Activated CD4-positive, CD25-positive, alpha-beta regulatory T cell (primary cell): ENCODE data around the gene PIGZ.
A peak's percentile ranks its signal among the peaks of the same experiment; 100 is the strongest.
"Not testable (repeated sequence)": the region's sequence is repeated elsewhere in the genome, so short reads cannot be mapped to it uniquely, and the experiment has no call there.

Source experiments
- DNase-seq, 4 experiments: peaks; one replicate each; lab custom pipeline; 2025; lab: John Stamatoyannopoulos, UW

The PIGZ gene

DNA sequence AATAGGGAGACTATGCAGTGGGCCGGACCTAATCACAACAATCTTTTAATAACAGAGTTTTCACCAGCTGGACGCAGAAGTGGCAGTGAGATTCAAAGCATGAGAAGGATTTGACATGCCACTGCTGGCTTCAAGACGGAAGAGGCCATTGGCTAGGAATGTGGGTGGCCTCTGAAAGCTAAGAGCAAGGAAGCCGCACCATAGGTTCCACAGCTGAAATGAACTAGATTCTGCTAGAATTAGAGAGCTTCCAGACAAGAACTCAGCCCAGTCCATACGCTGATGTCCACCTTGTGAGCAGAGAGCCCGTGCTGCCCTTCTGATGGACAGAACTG lies 19.4 kb downstream of the PIGZ start:
- no peak for DNase-seq

DNA sequence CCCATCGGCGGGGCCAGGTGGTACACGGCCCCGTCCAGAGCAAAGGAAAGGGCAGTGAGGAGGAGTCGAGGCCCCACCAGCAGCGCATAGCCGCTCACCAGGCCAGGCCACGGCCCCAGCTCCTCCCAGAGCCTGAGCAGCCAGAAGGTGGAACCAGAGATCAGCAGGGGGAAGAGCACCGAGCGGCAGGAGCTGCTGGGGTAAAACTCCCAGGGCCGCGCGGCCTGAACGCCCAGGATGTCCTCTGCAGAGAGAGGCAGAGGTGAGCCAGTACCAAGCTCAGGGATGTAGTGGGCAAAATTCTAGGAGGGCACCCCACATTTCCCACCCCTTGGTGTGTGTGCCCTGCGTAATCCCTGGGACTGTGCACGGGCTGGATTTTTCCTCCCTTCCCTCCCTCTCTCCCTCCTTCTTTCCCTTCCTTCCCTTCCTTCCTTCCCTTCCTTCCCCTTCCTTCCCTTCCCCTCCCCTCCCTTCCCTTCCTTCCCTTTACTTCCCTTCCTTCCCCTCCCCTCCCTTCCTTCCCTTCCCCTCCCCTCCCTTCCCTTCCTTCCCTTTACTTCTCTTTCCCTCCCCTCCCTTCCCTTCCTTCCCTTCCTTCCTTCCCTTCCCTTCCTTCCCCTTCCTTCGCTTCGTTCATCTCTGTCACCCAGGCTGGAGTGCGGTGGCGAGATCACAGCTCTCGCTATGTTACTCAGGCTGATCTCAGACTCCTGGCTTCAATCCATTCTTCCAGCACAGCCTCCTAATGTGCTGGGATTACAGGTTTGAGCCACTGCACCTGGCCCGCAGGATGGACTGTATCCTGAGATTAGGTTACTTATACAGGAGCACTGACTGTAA lies 20.0 kb downstream of the PIGZ start:
- DNase-seq, result no peak

DNA sequence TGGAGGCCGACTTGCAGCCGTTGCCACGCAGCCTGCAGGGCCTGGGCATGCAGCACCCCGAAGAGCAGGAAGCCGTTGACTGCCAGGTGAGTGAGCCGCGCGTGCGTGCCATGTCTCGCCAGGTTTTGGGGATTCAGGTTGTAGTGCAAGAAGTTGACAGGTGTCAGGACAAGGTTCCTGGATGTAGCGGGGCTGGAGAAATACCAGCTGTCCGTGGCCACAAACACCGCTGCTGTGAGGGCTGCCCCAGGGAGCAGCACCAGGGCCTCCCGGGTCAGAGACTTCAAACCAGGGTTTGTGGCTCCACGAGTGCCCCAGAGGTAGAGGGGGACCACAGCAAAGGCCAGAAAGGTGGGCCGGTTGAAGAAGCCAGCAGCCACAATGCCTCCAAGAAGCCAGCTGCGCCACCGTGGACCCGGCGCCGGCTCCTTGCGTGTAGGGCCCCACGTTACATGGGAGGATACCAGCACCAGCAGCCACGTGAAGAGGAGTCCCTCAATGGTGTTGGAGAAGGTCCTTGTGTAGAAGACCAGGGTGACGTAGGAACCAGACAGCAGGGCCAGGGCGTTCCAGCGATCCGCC lies 20.7 kb downstream of the PIGZ start:
- DNase-seq, result no peak

DNA sequence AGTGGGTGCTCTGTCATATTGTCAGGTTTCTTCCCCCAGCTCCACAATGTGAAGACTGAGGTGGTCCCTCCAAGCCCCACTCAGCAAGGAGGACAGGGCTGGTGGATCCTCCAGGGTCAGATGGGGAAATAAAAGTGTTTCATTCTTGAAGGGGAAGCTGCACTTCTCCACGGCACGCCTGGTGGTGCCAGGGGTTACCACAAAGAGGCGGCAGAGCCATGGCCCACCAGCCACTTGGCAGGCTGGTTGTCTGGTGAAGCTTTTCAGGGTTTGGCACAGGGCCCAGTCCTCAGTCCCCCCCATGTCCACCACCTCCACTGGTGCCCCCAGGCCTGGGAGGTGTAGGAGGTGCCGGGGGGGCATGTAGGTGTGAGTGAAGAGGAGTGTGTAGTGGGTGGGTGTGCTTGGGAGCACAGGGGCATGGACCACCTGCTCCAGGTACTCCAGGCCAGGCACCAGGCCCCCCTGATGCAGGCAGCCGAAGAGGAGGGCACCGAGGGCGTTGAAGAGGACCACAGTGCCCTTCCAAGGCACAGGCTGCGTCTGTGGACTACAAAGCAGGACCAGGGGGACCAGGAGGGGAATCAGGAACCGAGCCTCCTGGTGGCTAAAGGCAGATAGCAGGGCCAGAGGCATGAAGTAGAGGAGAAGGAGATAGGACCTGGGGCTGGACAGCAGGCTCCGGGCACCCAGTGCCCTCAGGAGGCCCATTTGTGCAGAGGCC lies 21.3 kb downstream of the PIGZ start:
- DNase-seq, result no peak

DNA sequence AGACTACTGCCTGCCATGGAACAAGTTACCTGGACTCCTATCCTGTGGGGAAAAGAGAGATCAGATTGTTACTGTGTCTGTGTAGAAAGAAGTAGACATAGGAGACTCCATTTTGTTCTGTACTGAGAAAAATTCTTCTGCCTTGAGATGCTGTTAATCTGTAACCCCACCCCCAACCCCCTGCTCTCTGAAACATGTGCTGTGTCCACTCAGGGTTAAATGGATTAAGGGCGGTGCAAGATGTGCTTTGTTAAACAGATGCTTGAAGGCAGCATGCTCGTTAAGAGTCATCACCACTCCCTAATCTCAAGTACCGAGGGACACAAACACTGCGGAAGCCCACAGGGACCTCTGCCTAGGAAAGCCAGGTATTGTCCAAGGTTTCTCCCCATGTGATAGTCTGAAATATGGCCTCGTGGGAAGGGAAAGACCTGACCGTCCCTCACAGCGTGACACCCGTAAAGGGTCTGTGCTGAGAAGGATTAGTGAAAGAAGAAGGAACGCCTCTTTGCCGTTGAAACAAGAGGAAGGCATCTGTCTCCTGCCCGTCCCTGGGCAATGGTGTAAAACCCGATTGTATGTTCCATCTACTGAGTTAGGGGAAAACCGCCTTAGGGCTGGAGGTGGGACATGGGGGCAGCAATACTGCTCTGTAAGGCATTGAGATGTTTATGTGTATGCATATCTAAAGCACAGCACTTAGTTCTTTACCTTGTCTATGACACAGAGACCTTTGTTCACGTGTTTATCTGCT lies 24.4 kb downstream of the PIGZ start:
- not testable (repeated sequence) for DNase-seq

DNA sequence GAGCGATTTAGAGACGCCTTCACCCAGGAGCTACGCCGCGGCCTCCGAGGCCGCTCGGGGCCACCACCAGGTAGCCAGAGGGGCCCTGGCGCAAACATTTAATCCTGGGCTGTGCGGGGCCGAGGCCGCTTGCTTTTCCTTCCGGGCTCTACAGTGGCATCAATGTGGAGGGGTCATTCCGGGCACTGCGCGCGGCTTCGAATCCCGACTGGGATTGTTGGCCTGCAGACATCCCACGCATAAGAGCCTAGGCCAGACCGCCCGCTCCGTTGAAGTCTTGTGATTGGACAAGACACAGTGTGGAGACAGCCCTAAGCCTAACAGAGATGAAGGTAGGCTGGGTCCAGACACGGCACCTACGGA lies 25.7 kb downstream of the PIGZ start:
- no peak for DNase-seq

DNA sequence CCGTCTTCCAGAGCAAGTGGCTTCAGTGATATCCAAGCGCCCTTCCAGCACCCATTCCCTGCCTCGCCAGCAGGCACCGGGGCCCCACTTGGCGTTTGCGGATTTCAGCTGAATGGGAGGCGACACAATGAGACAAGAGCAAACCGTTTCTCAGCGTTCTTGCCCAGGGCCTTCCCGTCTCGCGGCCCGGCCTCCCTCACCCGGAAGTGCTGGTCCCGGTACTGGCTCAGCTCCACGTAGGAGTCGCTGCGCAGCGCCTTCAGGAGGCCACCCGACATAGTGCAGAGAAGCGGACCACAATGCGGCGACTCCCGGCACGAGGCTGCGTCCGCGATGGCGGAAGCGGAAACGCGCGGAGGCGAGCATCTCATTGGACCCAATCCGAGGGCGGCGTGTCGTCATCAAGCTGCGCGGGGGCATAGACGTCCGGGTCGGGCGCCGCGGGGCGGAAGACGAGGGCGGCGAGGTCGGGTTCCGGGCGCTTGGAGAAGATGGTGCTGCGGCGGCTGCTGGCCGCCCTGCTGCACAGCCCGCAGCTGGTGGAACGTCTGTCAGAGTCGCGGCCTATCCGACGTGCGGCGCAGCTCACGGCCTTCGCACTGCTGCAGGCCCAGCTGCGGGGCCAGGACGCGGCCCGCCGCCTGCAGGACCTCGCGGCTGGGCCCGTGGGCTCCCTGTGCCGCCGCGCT lies 26.3 kb downstream of the PIGZ start, which contains the start of gene NCBP2:
Gene NCBP2 (minus strand): TSS at position 303 of the 689 bp plus-strand sequence. CDS start 25 bp downstream, at position 278.
- peak; percentile 99 to 100 (median 99) for DNase-seq

DNA sequence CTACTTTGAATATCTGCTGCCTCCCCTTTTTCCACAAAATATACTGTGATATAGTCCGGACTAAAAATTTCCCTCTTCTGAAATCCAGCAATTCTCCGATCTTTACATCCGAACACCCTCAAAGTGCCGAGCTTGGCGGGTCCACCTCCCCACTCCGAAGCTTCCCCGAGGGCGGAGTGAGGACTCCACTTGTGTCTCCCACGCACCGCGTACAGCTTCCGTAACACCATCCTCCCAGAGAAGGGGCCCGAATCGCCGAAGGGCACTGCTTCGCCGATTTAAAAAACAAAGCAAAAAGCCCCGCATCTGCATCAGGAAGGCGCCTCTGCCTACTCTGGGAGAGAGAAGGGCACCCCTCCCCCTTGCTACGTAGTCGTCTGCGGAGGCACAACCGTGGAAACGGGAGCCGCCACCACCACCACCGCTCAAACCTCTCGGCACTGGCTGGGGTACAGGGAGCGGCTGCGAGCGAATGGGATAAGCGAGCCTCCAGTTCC lies 26.9 kb downstream of the PIGZ start:
- peak; percentile 23 to 46 (median 35) for DNase-seq

DNA sequence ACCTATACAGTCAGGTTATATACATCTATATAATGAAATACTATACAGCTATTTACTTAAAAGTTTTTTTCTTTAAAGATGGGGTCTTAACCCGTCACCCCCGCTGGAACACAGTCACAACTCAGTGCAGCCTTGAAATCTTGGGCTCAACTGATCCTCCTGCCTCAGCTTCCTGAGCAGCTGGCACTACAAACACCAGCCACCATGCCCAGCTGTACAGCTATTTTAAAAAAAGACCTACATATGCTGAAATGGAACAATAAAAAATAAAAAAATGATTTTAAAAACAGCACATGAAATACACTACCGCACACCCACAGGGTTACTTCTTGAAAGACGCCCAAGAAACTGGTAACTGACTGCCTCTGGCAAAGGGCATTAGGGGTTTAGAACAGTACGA lies 30.1 kb downstream of the PIGZ start:
- DNase-seq, result no peak

DNA sequence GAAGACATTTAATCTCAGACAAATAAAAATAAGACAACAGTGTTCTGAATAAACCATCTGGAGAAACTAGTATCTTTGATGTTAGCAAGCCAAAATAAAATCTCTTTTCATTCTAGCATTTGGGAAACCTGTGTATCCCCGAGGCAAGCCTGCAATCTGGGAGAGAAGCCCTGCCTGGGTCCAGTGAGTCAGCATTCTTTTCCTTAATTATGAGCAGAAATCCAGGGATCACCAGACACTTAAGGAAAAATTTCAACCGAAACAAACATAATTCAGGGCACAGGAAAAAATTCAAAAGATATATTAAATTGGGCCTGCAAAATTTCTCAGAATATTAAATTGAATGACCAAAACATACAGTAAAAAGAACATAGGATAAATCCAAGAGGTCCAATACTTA lies 30.5 kb downstream of the PIGZ start:
- no peak for DNase-seq

DNA sequence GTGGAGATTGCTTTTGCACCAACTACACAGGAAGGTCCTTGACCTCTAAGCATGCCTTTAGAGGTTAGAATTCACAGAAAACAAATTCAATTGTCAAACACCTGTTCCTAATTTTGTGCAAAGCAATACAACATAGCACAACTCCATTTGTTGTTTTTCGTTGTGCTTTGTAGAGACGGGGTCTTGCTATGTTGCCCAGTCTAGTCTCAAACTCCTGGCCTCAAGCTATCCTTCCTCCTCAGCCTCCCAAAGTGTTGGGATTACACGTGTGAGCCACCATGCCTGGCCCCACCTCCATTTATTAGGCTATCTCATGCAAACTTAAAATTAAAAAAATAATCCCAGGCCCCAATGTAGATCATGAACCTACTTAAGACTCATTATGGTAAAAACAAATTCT lies 32.3 kb downstream of the PIGZ start:
- no peak for DNase-seq

DNA sequence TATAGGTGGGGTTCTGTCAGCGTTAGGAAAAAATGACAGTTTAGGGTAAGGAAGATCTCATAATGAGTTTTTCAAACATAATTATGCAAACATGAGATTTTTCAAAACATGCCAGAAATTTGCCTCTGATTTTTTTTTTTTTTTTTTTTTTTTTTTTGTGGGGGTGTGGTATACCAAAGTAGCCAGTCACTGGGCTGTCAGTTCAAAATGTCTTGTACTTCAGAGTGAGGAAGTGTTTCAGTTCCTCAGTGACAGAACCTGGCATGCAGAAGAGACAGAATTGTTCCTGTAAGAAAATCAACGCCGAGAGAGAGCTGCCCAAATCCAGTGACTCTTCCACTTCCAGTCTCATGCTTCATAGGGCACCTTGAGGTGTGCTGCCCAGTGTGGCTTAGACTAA lies 36.0 kb downstream of the PIGZ start:
- no peak for DNase-seq

DNA sequence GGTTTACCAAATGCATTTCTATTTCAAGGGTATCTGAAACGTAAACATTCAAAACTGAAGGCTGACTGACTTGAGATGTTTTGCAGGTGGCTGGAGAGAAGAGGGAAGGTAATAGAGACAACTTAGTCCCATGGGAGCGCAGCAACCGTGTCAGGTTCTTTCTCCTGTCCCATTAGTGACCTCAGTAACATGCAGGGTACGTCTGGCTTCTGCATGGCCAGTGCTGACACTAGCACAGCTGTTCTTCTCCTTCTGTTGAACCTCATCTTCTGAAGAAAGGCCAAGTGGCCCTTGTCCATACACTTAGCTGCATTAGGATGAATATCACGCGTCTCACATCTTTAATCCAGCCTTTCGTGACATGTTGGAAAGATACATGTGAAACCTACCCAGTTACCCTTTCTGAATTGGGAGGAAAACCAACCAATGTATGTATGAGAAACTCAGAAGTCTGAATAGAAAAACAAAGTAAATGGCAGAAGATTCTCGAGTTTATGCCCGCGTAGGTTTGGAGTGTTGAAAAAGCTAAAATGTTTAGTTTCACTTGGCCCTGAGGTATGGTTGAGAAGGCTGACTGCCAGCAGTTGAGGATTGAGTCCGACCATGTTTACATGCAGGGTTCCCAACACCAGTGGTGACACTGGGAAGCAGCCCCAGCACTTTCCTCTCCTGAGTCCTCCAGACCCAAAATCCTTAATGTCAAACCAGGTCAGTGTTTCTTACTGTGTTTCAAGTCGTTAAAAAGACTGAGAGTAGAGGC lies 36.6 kb downstream of the PIGZ start:
- no peak for DNase-seq

DNA sequence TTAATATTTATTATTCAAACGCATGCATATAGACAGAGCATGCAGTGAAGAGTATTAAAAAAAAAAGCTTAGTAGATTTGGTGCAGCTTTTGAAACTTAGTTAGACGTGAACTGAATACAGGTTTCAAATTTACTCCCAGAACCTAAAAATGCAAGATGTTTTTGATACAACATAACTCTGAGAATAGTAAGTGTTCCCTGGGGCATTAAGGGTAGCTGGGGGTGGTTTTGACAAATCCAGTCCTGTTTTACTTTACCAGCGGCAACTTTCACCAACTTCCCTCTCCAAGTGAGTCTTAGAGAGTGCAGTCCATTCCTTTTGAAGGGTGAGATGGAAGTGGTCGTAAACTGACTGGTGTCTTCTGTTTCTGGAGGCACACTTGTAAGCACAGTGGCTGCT lies 37.5 kb downstream of the PIGZ start:
- DNase-seq, result no peak

DNA sequence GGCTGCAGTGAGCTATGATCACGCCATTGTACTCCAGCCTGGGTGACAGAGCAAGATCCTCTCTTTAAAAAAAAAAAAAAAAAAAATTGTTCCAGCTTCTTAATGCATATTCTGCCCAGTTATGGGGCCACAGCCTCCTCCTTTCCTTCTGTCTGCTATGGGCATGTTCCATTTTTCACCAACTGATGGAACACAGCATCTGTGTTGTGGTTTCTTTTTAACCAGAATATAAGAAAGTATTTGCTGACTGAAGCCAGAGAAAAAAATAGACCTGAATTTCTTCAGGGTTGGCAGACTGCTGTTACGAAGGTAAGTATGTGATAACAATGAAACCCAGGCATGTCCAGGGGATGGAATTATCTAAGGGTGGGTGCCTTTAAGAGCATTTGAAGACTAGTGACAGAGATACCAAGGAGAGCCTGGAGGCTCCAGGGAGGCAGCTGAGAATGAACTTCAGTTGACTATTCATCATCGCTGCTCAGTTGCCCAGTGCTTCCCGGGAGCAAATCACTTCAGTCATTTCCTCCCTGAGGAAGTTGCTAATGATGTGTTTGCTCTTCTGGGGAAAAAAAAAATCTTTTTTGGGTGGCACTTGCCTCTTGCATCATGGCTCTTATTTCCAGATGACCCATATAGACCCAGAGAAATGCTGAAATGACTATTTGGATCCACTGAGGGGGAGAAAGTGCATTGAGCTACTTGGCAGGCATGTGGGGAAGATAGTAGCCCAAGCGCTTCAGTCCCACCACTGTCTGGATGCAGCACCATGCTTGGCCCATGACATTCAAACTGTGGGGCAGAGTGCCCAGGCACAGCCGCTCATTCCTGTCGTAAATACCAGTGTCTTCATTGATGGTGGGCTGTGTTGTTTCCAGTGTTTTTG lies 40.8 kb downstream of the PIGZ start:
- DNase-seq, result no peak

DNA sequence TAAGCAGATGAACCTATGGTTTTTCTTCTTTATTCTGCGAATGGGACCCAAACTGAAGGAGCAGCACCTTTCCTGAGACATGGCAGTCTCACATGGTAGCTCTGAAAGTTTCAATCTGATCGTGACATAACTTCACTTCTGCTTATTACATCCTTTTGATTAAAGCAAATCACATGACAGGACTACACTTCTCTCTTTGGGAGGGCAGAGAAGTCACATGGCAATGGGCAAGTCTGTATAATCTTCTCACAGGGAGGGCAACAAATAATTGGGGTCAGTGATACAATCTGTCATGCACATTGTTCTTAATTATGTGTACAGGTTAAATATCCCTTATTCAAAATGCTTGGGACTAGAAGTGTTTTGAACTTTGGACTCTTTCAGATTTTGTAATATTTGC lies 47.9 kb downstream of the PIGZ start:
- no peak for DNase-seq

DNA sequence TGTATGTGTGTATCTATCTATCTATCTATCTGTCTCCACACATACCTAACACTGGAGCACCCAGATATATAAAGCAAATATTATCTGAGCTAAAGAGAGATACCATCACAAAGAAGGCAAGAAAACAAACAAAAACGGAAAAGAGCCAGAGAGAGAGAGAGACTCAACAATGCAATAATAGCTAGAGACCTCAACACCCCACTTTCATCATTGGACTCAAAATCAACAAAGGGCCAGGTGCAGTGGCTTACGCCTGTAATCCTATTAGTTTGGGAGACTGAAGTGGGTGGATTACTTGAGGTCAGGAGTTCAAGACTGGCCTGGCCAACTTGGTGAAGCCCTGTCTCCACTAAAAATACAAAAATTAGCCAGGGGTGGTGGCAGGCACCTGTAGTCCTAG lies 49.7 kb downstream of the PIGZ start:
- no peak for DNase-seq

DNA sequence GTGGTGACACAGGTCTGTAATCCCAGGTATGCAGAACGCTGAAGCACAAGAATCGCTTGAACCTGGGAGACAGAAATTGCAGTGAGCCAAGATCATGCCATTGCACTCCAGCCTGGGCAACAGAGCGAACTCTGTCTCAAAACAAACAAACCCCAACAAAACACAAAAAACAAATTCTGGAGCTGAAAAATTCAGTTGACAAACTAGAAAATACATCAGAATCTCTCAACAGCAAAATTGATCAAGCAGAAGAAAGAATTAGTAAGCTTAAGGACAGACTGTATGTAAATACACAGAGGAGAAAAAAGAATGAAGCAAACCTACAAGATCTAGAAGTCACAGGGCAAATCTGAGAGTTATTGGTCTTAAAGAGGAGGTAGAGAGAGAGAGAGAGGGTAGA lies 51.6 kb downstream of the PIGZ start:
- DNase-seq, result no peak

DNA sequence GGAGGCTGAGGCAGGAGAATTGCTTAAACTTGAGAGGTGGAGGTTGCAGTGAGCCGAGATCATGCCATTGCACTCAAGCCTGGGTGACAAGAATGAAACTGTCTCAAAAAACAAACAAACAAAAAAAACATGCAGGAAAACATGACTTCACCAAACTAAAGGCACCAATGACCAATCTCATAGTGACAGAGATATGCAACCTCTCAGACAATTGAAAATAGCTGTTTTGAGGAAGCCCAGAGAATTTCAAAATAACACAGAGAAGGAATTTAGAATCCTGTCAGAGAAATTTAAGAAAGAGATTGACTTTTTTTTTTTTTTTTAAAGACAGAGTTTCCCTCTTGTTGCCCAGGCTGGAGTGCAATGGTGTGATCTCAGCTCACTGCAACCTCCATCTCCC lies 52.4 kb downstream of the PIGZ start:
- DNase-seq, result no peak

DNA sequence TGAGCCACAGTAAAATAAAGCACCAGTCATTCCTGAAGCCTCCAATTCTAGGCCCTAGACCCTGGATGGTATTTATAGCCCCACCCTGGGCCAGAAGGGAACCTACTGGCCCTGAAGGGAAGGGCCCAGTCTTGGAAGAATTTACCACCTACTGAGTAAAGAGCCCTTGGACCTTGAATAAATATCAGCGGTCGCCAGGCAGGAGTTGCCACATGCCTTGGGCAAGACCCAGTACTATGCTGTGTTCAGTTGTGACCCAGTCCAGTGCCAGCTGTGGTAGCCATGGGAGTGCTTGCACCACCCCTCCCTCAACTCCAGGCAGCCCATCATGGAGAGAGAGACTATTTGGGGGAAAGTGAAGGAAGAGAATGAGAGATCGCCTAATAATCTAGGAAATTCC lies 53.3 kb downstream of the PIGZ start:
- DNase-seq, result no peak
